Measurements from ENCODE around the gene CTPS2.

DNA sequence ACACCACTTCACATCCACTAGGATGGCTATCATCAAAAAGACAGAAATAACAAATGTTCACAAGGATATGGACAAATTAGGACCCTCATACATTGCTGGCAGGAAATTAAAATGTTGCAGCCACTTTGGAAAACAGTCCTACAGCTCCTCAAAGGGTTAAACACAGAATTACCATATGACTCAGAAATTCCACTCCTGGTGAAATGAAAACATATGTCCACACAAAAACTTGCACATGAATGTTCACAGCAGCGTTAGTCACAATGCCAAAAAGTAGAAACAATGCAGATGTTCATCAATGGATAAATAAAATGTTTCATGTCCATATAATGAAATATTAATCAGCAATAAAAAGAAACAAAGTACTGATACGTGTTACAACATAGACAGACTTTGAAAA lies 47.4 kb downstream of the CTPS2 start:
- no peak for TF ChIP-seq POLR2A (IDR thresholded peaks at IDR 0.05)
- TF ChIP-seq, protein P1, sequence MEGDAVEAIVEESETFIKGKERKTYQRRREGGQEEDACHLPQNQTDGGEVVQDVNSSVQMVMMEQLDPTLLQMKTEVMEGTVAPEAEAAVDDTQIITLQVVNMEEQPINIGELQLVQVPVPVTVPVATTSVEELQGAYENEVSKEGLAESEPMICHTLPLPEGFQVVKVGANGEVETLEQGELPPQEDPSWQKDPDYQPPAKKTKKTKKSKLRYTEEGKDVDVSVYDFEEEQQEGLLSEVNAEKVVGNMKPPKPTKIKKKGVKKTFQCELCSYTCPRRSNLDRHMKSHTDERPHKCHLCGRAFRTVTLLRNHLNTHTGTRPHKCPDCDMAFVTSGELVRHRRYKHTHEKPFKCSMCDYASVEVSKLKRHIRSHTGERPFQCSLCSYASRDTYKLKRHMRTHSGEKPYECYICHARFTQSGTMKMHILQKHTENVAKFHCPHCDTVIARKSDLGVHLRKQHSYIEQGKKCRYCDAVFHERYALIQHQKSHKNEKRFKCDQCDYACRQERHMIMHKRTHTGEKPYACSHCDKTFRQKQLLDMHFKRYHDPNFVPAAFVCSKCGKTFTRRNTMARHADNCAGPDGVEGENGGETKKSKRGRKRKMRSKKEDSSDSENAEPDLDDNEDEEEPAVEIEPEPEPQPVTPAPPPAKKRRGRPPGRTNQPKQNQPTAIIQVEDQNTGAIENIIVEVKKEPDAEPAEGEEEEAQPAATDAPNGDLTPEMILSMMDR (IDR thresholded peaks at IDR 0.05), result no peak

All from breast epithelium (tissue), 3 donors.